HAP-1 (cell line): Measurements from ENCODE around the gene CACNA1D.

Source experiments
- DNase-seq, 2 experiments: peaks; one replicate each; pipeline ENCODE4 v3.0.0-alpha.2; 2016 to 2020; ENCODE audit warnings: low spot score in 2 of 2
- H3K27me3 ChIP-seq: fragments of 250-450 bp; sonication (Bioruptor Pico); 2 replicates; pipeline ENCODE4 v1.5.1; 2020; ENCODE audit warnings: low read depth, mild to moderate bottlenecking, moderate library complexity
- H3K36me3 ChIP-seq: fragments of 250-450 bp; sonication (Bioruptor Pico); replicated peaks from 2 replicates; pipeline ENCODE4 v1.5.1; 2020; ENCODE audit warnings: mild to moderate bottlenecking
- H3K4me1 ChIP-seq: fragments of 250-450 bp; sonication (Bioruptor Pico); 2 replicates; pipeline ENCODE4 v1.5.1; 2020; ENCODE audit warnings: mild to moderate bottlenecking
- H3K4me3 ChIP-seq: fragments of 250-450 bp; sonication (Bioruptor Pico); 2 replicates; pipeline ENCODE4 v1.5.1; 2020; ENCODE audit warnings: mild to moderate bottlenecking, moderate library complexity
- H3K9me3 ChIP-seq: fragments of 250-450 bp; sonication (Bioruptor Pico); 2 replicates; pipeline ENCODE4 v1.5.1; 2020; ENCODE audit warnings: mild to moderate bottlenecking, moderate library complexity
- in situ Hi-C: fragments of 300-500 bp; cut with MboI; formaldehyde crosslinking; loops from 3 replicates; pipeline ENCODE4 v1.14.3; 2020; ENCODE audit warnings: low sequenced_read_pairs, inconsistent platforms, mixed read lengths

The CACNA1D gene

GRCh38 chr3:53834429-53835095 lies 340.2 kb downstream of the CACNA1D start:
- Histone ChIP-seq H3K9me3 (no peaks in the 10 kb centered on the region), H3K4me3 (no peak overlapping the region), H3K27me3 (no peaks in the 10 kb centered on the region), H3K36me3 (peaks cover 12% of the 10 kb centered on the region), H3K4me1 (no peaks in the 10 kb centered on the region)
- in situ Hi-C loops: no loop called here
- DNase-seq: no peak

- peaks cover 16% of the 10 kb centered on the region for H3K36me3 ChIP-seq
- no peaks in the 10 kb centered on the region for H3K9me3 ChIP-seq
- H3K4me1 ChIP-seq: no peaks in the 10 kb centered on the region
- no peak for DNase-seq
- no peak overlapping the region for H3K4me3 ChIP-seq
- H3K27me3 ChIP-seq: no peaks in the 10 kb centered on the region
- in situ Hi-C loops: no loop called here
Measured at GRCh38 chr3:53835257-53835656, 340.8 kb downstream of the CACNA1D start.

GRCh38 chr3:53836084-53836872 lies 341.9 kb downstream of the CACNA1D start:
- DNase-seq: no peak
- no peaks in the 10 kb centered on the region for H3K4me1 ChIP-seq
- H3K27me3 ChIP-seq: no peaks in the 10 kb centered on the region
- H3K9me3 ChIP-seq: no peaks in the 10 kb centered on the region
- in situ Hi-C loops: no loop called here
- peaks cover 16% of the 10 kb centered on the region for H3K36me3 ChIP-seq
- H3K4me3 ChIP-seq: no peak overlapping the region

GRCh38 chr3:53837331-53837730 lies 342.9 kb downstream of the CACNA1D start:
- Histone ChIP-seq H3K9me3 (no peaks in the 10 kb centered on the region), H3K27me3 (no peaks in the 10 kb centered on the region), H3K4me1 (peaks cover 2% of the 10 kb centered on the region; the same call in 1 of the 2 replicates), H3K4me3 (no peak overlapping the region), H3K36me3 (peaks cover 16% of the 10 kb centered on the region)
- in situ Hi-C loops: no loop called here
- DNase-seq: no peak

- peaks cover 16% of the 10 kb centered on the region for H3K36me3 ChIP-seq
Measured at GRCh38 chr3:53841296-53841695, 346.9 kb downstream of the CACNA1D start.

GRCh38 chr3:53842436-53843194 lies 348.2 kb downstream of the CACNA1D start:
- Histone ChIP-seq H3K36me3 (peaks cover 13% of the 10 kb centered on the region), H3K4me3 (no peak overlapping the region; the same call in 1 of the 2 replicates), H3K4me1 (peaks cover 36% of the 10 kb centered on the region), H3K27me3 (no peaks in the 10 kb centered on the region), H3K9me3 (no peaks in the 10 kb centered on the region)
- DNase-seq: peak; percentile 66 to 81
- in situ Hi-C loops: no loop called here

More at GRCh38 chr3:53841296-53841695, 346.9 kb downstream of the CACNA1D start:
- Histone ChIP-seq H3K9me3 (no peaks in the 10 kb centered on the region), H3K4me1 (peaks cover 30% of the 10 kb centered on the region), H3K27me3 (no peaks in the 10 kb centered on the region), H3K4me3 (no peak overlapping the region)
- DNase-seq: no peak
- in situ Hi-C loops: no loop called here

GRCh38 chr3:53843195-53844177 lies 349.1 kb downstream of the CACNA1D start:
- H3K4me3 ChIP-seq: no peak overlapping the region
- no peak for DNase-seq
- peaks cover 36% of the 10 kb centered on the region for H3K4me1 ChIP-seq
- in situ Hi-C loops: no loop called here
- H3K27me3 ChIP-seq: no peaks in the 10 kb centered on the region
- no peaks in the 10 kb centered on the region for H3K9me3 ChIP-seq
- H3K36me3 ChIP-seq: peaks cover 13% of the 10 kb centered on the region

- DNase-seq: no peak
- H3K9me3 ChIP-seq: no peaks in the 10 kb centered on the region
- in situ Hi-C loops: no loop called here
- H3K4me1 ChIP-seq: peaks cover 36% of the 10 kb centered on the region
- no peaks in the 10 kb centered on the region for H3K27me3 ChIP-seq
- H3K4me3 ChIP-seq: peak overlapping the region; percentile 51
- peaks cover 4% of the 10 kb centered on the region for H3K36me3 ChIP-seq
Measured at GRCh38 chr3:53844262-53845102, 350.1 kb downstream of the CACNA1D start.

GRCh38 chr3:53845103-53845880 lies 350.9 kb downstream of the CACNA1D start:
- in situ Hi-C loops: no loop called here
- Histone ChIP-seq H3K4me3 (peak overlapping the region; percentile 51), H3K36me3 (peaks cover 3% of the 10 kb centered on the region; the same call in 1 of the 2 replicates), H3K4me1 (peaks cover 36% of the 10 kb centered on the region), H3K9me3 (no peaks in the 10 kb centered on the region), H3K27me3 (no peaks in the 10 kb centered on the region)
- peak; percentile 63 to 71 for DNase-seq

- no peak for DNase-seq
- Histone ChIP-seq H3K9me3 (no peaks in the 10 kb centered on the region), H3K4me1 (peaks cover 36% of the 10 kb centered on the region), H3K27me3 (no peaks in the 10 kb centered on the region), H3K36me3 (peaks cover 3% of the 10 kb centered on the region; the same call in 1 of the 2 replicates), H3K4me3 (peak overlapping the region; percentile 51)
- in situ Hi-C loops: no loop called here
Measured at GRCh38 chr3:53845881-53846133, 351.4 kb downstream of the CACNA1D start.

GRCh38 chr3:53846134-53846850 lies 351.9 kb downstream of the CACNA1D start, which contains the start of the genes CHDH and IL17RB:
CHDH (minus strand) TSS chr3:53846419; CDS start chr3:53824008, 22,411 bp downstream.
IL17RB (plus strand) TSS chr3:53846568; CDS start chr3:53846589, 21 bp downstream.
- Histone ChIP-seq H3K4me1 (peaks cover 36% of the 10 kb centered on the region), H3K27me3 (no peaks in the 10 kb centered on the region), H3K4me3 (peak within 1 kb of the TSS; percentile 51), H3K36me3 (peaks cover 3% of the 10 kb centered on the region; the same call in 1 of the 2 replicates), H3K9me3 (no peaks in the 10 kb centered on the region)
- peak; percentile 74 to 88 for DNase-seq
- in situ Hi-C loops: no loop called here
